ENCODE data around the gene ADGRE1. TPM values are rescaled to one million over a fixed set of nuclear protein-coding genes. Genes with fewer than 3 reads are reported as not detected.

ADGRE1 gene
- total RNA-seq, 2 experiments from 2014 or later, result 0.44 TPM

Other genes starting within 250 kb of the ADGRE1 start
- gene TNFSF14, start 217.4 kb upstream of the ADGRE1 start, total RNA-seq, result 100 to 1,000 TPM; 101 to 104 TPM
- under 1 TPM; 0.74 to 0.88 TPM for gene C3, start 166.9 kb upstream of the ADGRE1 start, total RNA-seq
- gene GPR108, start 150.0 kb upstream of the ADGRE1 start, total RNA-seq, result 10 to 100 TPM; 63.2 to 74.7 TPM
- gene TRIP10, start 147.9 kb upstream of the ADGRE1 start, total RNA-seq, result 10 to 100 TPM; 42.6 to 43.4 TPM
- gene SH2D3A, start 120.1 kb upstream of the ADGRE1 start, total RNA-seq, result 10 to 100 TPM; 18.1 to 20.3 TPM
- gene VAV1, start 114.9 kb upstream of the ADGRE1 start, total RNA-seq, result 10 to 100 TPM; 59.5 to 59.7 TPM
- not detected for gene MBD3L2B, start 133.9 kb downstream of the ADGRE1 start, total RNA-seq
- gene MBD3L5, start 143.0 kb downstream of the ADGRE1 start, total RNA-seq, result not detected
- gene MBD3L4, start 152.6 kb downstream of the ADGRE1 start, total RNA-seq, result not detected
- not detected for gene MBD3L2, start 161.7 kb downstream of the ADGRE1 start, total RNA-seq
- gene MBD3L3, start 171.1 kb downstream of the ADGRE1 start, total RNA-seq, result not detected
- 1 to 10 TPM; 9.5 to 9.9 TPM for gene ZNF557, start 182.1 kb downstream of the ADGRE1 start, total RNA-seq